Measurements from ENCODE around the gene DHRS11.

DHRS11 gene

GRCh38 chr17:36612323-36612722, 20.6 kb downstream of the DHRS11 start:
- DNase-seq, result no peak
- Histone ChIP-seq H3K36me3 (ENCODE audit: control insufficient read depth in 4 of 4, insufficient read depth in 4 of 4, low read length in 3 of 4) (peaks cover 0 to 14% (median 3%) of the 10 kb centered on the region in 4 experiments), H3K9me3 (ENCODE audit: control extremely low read depth in 1 of 5, control insufficient read depth in 4 of 5, insufficient read depth in 2 of 5, low read depth in 1 of 5, low read length in 4 of 5) (no peaks in the 10 kb centered on the region), H3K4me1 (ENCODE audit: control extremely low read depth in 1 of 4, control insufficient read depth in 4 of 4, insufficient read depth in 4 of 4, low read length in 3 of 4) (peaks cover 0 to 11% (median 5%) of the 10 kb centered on the region in 4 experiments), H3K27ac (ENCODE audit: insufficient read depth in 1 of 2, low read depth in 1 of 2, low read length in 2 of 2, poor library complexity in 1 of 2, severe bottlenecking in 2 of 2) (no peak overlapping the region), H3K4me3 (ENCODE audit: control insufficient read depth in 1 of 7, extremely low read depth in 1 of 7, insufficient read depth in 4 of 7, low read depth in 2 of 7, low read length in 6 of 7) (no peak overlapping the region), H3K27me3 (replicated peaks in 2 of 5; ENCODE audit: control insufficient read depth in 4 of 5, insufficient read depth in 5 of 5, low read length in 4 of 5) (no peaks in the 10 kb centered on the region)
- ChIA-PET POLR2A (no interaction called here), CTCF (no interaction called here)
- WGBS (ENCODE audit: insufficient coverage), result 100% methylated on average over 1 of the region's 3 CpGs

GRCh38 chr17:36613155-36613554, 21.5 kb downstream of the DHRS11 start:
- no peak for DNase-seq
- Histone ChIP-seq H3K4me1 (ENCODE audit: control extremely low read depth in 1 of 4, control insufficient read depth in 4 of 4, insufficient read depth in 4 of 4, low read length in 3 of 4) (peaks cover 0 to 11% (median 5%) of the 10 kb centered on the region in 4 experiments), H3K27me3 (replicated peaks in 2 of 5; ENCODE audit: control insufficient read depth in 4 of 5, insufficient read depth in 5 of 5, low read length in 4 of 5) (no peaks in the 10 kb centered on the region), H3K4me3 (ENCODE audit: control insufficient read depth in 1 of 7, extremely low read depth in 1 of 7, insufficient read depth in 4 of 7, low read depth in 2 of 7, low read length in 6 of 7) (no peak overlapping the region), H3K9me3 (ENCODE audit: control extremely low read depth in 1 of 5, control insufficient read depth in 4 of 5, insufficient read depth in 2 of 5, low read depth in 1 of 5, low read length in 4 of 5) (no peaks in the 10 kb centered on the region), H3K27ac (ENCODE audit: insufficient read depth in 1 of 2, low read depth in 1 of 2, low read length in 2 of 2, poor library complexity in 1 of 2, severe bottlenecking in 2 of 2) (no peak overlapping the region), H3K36me3 (ENCODE audit: control insufficient read depth in 4 of 4, insufficient read depth in 4 of 4, low read length in 3 of 4) (peaks cover 0 to 7% (median under 1%) of the 10 kb centered on the region in 4 experiments)
- POLR2A ChIA-PET, result no interaction called here
- WGBS (ENCODE audit: insufficient coverage), result 100% methylated on average over 1 of the region's 4 CpGs
- CTCF ChIA-PET, result interaction anchor here (1.5 to 3.0 kb wide), 2 partner anchors 16 to 435 kb away, joined by 4 to 10 read pairs; no protein-coding TSS in a partner anchor

GRCh38 chr17:36614081-36614480, 22.4 kb downstream of the DHRS11 start:
- no peaks in the 10 kb centered on the region for H3K36me3 ChIP-seq (ENCODE audit: control insufficient read depth in 4 of 4, insufficient read depth in 4 of 4, low read length in 3 of 4)
- no peaks in the 10 kb centered on the region for H3K9me3 ChIP-seq (ENCODE audit: control extremely low read depth in 1 of 5, control insufficient read depth in 4 of 5, insufficient read depth in 2 of 5, low read depth in 1 of 5, low read length in 4 of 5)
- ChIA-PET POLR2A (no interaction called here), CTCF (interaction anchor here (0.8 to 3.0 kb wide), 4 partner anchors 13 to 434 kb away, joined by 3 to 10 read pairs (median 4); no protein-coding TSS in a partner anchor)
- no peaks in the 10 kb centered on the region for H3K27me3 ChIP-seq (replicated peaks in 2 of 5; ENCODE audit: control insufficient read depth in 4 of 5, insufficient read depth in 5 of 5, low read length in 4 of 5)
- H3K27ac ChIP-seq (ENCODE audit: insufficient read depth in 1 of 2, low read depth in 1 of 2, low read length in 2 of 2, poor library complexity in 1 of 2, severe bottlenecking in 2 of 2), result no peak overlapping the region
- no peak overlapping the region for H3K4me3 ChIP-seq (ENCODE audit: control insufficient read depth in 1 of 7, extremely low read depth in 1 of 7, insufficient read depth in 4 of 7, low read depth in 2 of 7, low read length in 6 of 7)
- WGBS (ENCODE audit: insufficient coverage), result 92% methylated on average over 6 of the region's 7 CpGs
- no peak for DNase-seq
- peaks cover 0 to 2% (median 0%) of the 10 kb centered on the region in 4 experiments for H3K4me1 ChIP-seq (ENCODE audit: control extremely low read depth in 1 of 4, control insufficient read depth in 4 of 4, insufficient read depth in 4 of 4, low read length in 3 of 4)

- DNase-seq, result no peak
- H3K9me3 ChIP-seq (ENCODE audit: control extremely low read depth in 1 of 5, control insufficient read depth in 4 of 5, insufficient read depth in 2 of 5, low read depth in 1 of 5, low read length in 4 of 5), result no peaks in the 10 kb centered on the region
- H3K27ac ChIP-seq (ENCODE audit: insufficient read depth in 1 of 2, low read depth in 1 of 2, low read length in 2 of 2, poor library complexity in 1 of 2, severe bottlenecking in 2 of 2), result no peak overlapping the region
- ChIA-PET CTCF (interaction anchor here (0.8 to 3.0 kb wide), 4 partner anchors 12 to 433 kb away, joined by 3 to 10 read pairs (median 4); no protein-coding TSS in a partner anchor), POLR2A (no interaction called here)
- no peak overlapping the region for H3K4me3 ChIP-seq (ENCODE audit: control insufficient read depth in 1 of 7, extremely low read depth in 1 of 7, insufficient read depth in 4 of 7, low read depth in 2 of 7, low read length in 6 of 7)
- H3K27me3 ChIP-seq (replicated peaks in 2 of 5; ENCODE audit: control insufficient read depth in 4 of 5, insufficient read depth in 5 of 5, low read length in 4 of 5), result no peaks in the 10 kb centered on the region
- H3K36me3 ChIP-seq (ENCODE audit: control insufficient read depth in 4 of 4, insufficient read depth in 4 of 4, low read length in 3 of 4), result no peaks in the 10 kb centered on the region
- WGBS (ENCODE audit: insufficient coverage), result 92% methylated on average over 4 of the region's 5 CpGs
- H3K4me1 ChIP-seq (ENCODE audit: control extremely low read depth in 1 of 4, control insufficient read depth in 4 of 4, insufficient read depth in 4 of 4, low read length in 3 of 4), result no peaks in the 10 kb centered on the region
Measured at GRCh38 chr17:36614933-36615332, 23.3 kb downstream of the DHRS11 start.

- POLR2A ChIA-PET, result no interaction called here
- 96% methylated on average over 10 of the region's 16 CpGs for WGBS (ENCODE audit: insufficient coverage)
- H3K27me3 ChIP-seq (replicated peaks in 2 of 5; ENCODE audit: control insufficient read depth in 4 of 5, insufficient read depth in 5 of 5, low read length in 4 of 5), result no peaks in the 10 kb centered on the region
Measured at GRCh38 chr17:36616061-36617029, 24.7 kb downstream of the DHRS11 start.

GRCh38 chr17:36617773-36618172, 26.1 kb downstream of the DHRS11 start:
- Histone ChIP-seq H3K4me1 (ENCODE audit: control extremely low read depth in 1 of 4, control insufficient read depth in 4 of 4, insufficient read depth in 4 of 4, low read length in 3 of 4) (no peaks in the 10 kb centered on the region), H3K36me3 (ENCODE audit: control insufficient read depth in 4 of 4, insufficient read depth in 4 of 4, low read length in 3 of 4) (no peaks in the 10 kb centered on the region), H3K27ac (ENCODE audit: insufficient read depth in 1 of 2, low read depth in 1 of 2, low read length in 2 of 2, poor library complexity in 1 of 2, severe bottlenecking in 2 of 2) (no peak overlapping the region), H3K4me3 (ENCODE audit: control insufficient read depth in 1 of 7, extremely low read depth in 1 of 7, insufficient read depth in 4 of 7, low read depth in 2 of 7, low read length in 6 of 7) (no peak overlapping the region), H3K9me3 (ENCODE audit: control extremely low read depth in 1 of 5, control insufficient read depth in 4 of 5, insufficient read depth in 2 of 5, low read depth in 1 of 5, low read length in 4 of 5) (no peaks in the 10 kb centered on the region), H3K27me3 (replicated peaks in 2 of 5; ENCODE audit: control insufficient read depth in 4 of 5, insufficient read depth in 5 of 5, low read length in 4 of 5) (no peaks in the 10 kb centered on the region)
- no peak for DNase-seq
- 100% methylated on average over 1 of the region's 7 CpGs for WGBS (ENCODE audit: insufficient coverage)
- CTCF ChIA-PET, result interaction anchor here (1.4 to 1.5 kb wide), 2 partner anchors 14 to 15 kb away, joined by 4 to 5 read pairs; no protein-coding TSS in a partner anchor
- POLR2A ChIA-PET, result no interaction called here

More at GRCh38 chr17:36616061-36617029, 24.7 kb downstream of the DHRS11 start:
- H3K9me3 ChIP-seq (ENCODE audit: control extremely low read depth in 1 of 5, control insufficient read depth in 4 of 5, insufficient read depth in 2 of 5, low read depth in 1 of 5, low read length in 4 of 5), result no peaks in the 10 kb centered on the region
- H3K4me3 ChIP-seq (ENCODE audit: control insufficient read depth in 1 of 7, extremely low read depth in 1 of 7, insufficient read depth in 4 of 7, low read depth in 2 of 7, low read length in 6 of 7), result no peak overlapping the region
- H3K27ac ChIP-seq (ENCODE audit: insufficient read depth in 1 of 2, low read depth in 1 of 2, low read length in 2 of 2, poor library complexity in 1 of 2, severe bottlenecking in 2 of 2), result no peak overlapping the region
- CTCF ChIA-PET, result interaction anchor here (1.2 to 1.5 kb wide), 4 partner anchors 12 to 431 kb away, joined by 3 to 5 read pairs (median 4); no protein-coding TSS in a partner anchor
- no peaks in the 10 kb centered on the region for H3K4me1 ChIP-seq (ENCODE audit: control extremely low read depth in 1 of 4, control insufficient read depth in 4 of 4, insufficient read depth in 4 of 4, low read length in 3 of 4)
- no peak for DNase-seq
- no peaks in the 10 kb centered on the region for H3K36me3 ChIP-seq (ENCODE audit: control insufficient read depth in 4 of 4, insufficient read depth in 4 of 4, low read length in 3 of 4)

GRCh38 chr17:36623281-36623680, 31.6 kb downstream of the DHRS11 start:
- Histone ChIP-seq H3K9me3 (ENCODE audit: control extremely low read depth in 1 of 5, control insufficient read depth in 4 of 5, insufficient read depth in 2 of 5, low read depth in 1 of 5, low read length in 4 of 5) (no peaks in the 10 kb centered on the region), H3K36me3 (ENCODE audit: control insufficient read depth in 4 of 4, insufficient read depth in 4 of 4, low read length in 3 of 4) (no peaks in the 10 kb centered on the region), H3K27ac (ENCODE audit: insufficient read depth in 1 of 2, low read depth in 1 of 2, low read length in 2 of 2, poor library complexity in 1 of 2, severe bottlenecking in 2 of 2) (no peak overlapping the region), H3K27me3 (replicated peaks in 2 of 5; ENCODE audit: control insufficient read depth in 4 of 5, insufficient read depth in 5 of 5, low read length in 4 of 5) (no peaks in the 10 kb centered on the region), H3K4me1 (ENCODE audit: control extremely low read depth in 1 of 4, control insufficient read depth in 4 of 4, insufficient read depth in 4 of 4, low read length in 3 of 4) (no peaks in the 10 kb centered on the region), H3K4me3 (ENCODE audit: control insufficient read depth in 1 of 7, extremely low read depth in 1 of 7, insufficient read depth in 4 of 7, low read depth in 2 of 7, low read length in 6 of 7) (no peak overlapping the region)
- ChIA-PET CTCF (interaction anchor here (1.3 to 3.9 kb wide), 2 partner anchors 10 to 21 kb away, joined by 4 to 16 read pairs; partner anchors contain the start of gene MRM1), POLR2A (no interaction called here)
- no peak for DNase-seq
- WGBS (ENCODE audit: insufficient coverage), result 100% methylated on average over 1 of the region's 3 CpGs
